NCI-H146 (cell line): Measurements from ENCODE around the gene OR5K1.

Experiments used
- DNase-seq: peaks from one replicate; lab custom pipeline; 2025; lab: John Stamatoyannopoulos, UW

The OR5K1 gene

DNA sequence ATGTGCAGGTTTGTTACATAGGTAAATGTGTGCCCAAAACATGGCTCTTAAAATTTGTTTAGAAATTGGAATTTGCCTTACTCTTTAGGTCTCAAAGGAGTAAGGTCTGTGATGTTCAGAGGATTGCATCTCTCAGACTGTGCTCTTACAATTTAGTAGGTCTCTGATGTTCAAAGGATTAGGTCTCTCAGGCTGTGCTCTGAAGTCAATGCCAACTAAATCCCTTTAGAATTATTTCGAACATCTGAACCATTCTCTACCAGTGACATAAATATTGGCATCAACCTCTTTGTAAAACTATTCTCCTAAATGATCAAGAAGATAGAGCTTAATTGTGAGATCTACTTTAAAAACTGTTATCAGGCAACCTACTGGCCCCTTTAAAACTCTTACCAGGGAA lies at the start of gene OR5K1:
TSS of gene OR5K1 (plus strand) at position 301 of the 400 bp plus-strand sequence. CDS start 6,376 bp downstream, outside the sequence.
- no peak for DNase-seq

DNA sequence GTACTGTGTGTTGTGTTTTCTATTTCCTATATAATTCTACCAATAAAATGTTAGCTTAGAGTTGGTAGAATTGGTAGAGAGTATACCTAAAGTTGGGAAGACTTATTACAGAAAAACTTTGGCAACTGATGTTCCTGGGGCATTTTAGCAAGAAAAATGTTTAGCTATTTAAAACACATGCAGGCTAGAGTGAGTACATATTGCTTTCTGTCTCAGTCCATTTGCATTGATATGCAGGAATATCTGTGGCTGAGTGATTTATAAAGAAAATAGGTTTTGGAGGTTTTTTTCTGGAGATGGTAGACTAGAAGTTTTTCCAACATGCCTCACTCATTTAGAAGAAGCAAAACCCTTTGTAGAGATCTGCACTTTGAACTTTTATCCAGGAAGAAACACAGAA lies 30.4 kb upstream of the OR5K1 start:
- no peak for DNase-seq

DNA sequence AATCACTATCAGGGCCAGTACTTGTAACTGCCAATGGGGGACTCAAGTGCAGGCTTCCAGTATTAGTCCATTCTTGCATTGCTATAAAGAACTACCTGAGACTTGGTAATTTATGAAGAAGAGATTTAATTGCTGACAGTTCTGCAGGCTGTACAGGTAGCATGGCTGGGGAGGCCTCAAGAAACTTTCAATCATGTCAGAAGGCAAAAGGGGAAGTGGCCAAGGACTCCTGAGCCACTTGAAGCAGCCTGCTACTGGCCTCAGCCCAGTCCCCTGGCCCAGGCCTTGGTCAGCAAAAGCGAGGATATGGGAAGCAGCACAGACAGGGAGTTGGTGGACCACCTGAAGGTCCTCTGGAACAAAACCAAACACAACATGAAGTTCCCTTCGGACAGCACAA lies 29.2 kb upstream of the OR5K1 start:
- no peak for DNase-seq

DNA sequence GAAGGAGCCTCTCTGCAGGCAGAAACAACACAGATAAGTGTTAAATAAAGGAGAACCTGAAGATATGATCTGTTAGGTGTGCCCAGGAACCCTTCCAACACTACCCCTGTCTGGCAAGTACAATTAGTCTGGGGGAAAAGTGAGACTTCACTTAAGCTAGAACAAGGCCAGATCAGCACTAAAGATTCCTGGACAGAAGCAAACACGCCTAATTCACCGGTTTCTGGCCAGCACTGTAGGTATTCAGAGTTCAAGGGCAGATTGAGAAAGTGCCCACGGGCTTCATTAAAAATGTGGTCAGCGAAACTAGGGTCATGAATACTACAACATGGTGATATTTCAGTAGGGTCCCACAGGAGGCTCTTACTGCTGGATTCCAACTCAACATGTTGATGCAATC lies 28.6 kb upstream of the OR5K1 start:
- DNase-seq = no peak

DNA sequence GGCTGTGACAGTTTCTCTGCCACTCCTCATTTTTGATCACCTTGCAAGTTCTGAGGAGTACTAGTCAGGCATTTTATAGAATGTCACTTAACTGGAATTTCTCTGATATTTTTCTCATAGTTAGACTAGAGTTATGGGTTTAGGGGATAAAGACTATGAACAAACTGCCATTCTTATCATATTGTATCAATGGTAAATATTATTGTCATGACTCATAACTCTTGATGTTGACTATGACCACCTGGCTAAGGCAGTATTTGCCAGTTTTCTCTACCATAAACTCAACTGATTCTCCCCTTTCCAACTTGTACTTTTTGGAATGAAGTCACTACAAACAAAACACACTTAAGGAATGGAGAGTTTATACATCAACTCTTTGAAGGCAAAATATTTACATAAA lies 22.7 kb upstream of the OR5K1 start:
- no peak for DNase-seq

DNA sequence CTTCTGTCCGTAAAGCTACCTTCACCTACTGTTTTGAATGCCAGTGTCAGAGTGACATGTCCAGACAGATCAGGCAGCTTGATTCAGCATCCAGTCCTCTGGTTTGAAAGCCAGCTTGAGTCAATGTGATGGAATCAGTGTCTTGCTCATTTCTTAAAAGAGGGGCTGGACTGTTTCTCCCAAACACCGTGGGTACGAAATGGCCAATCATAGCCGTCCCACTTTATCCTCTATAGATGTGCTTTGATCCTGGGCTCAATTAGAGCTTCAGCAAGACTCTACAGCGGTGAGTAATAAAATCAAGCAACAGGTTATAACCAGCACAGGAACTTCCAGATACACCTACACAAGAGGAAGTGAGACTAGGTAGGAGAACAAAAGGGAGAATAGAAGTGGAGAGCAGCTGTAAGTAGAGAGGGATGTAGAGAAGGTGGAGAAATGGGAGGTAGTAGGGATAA lies 17.0 kb upstream of the OR5K1 start:
- no peak for DNase-seq

DNA sequence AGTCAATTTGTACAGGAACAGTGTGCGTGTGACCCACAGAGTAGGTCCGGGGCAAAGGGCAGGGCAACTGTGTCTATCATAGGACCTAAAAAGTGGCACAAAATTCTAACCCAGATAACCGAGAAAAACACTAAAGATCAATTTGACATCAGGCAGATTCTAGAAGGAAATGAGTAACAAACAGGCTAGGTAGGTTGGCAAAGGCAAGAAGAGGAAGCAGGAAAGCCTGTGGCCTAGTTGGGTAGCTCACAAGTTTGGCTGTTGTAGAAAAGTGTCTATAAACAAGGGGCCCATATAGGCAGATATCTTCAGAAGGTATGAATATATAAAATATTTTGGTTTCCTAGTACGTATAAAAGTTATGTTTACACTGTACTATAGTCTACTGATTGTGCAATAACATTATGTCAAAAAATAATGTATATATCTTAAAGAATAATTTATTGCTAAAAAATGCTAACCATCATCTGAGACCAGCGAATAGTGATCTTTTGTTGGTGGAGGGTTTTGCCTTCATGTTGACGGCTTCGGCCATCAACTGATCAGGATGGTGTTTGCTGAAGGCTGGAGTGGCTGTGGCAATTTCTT lies 13.3 kb upstream of the OR5K1 start:
- no peak for DNase-seq

DNA sequence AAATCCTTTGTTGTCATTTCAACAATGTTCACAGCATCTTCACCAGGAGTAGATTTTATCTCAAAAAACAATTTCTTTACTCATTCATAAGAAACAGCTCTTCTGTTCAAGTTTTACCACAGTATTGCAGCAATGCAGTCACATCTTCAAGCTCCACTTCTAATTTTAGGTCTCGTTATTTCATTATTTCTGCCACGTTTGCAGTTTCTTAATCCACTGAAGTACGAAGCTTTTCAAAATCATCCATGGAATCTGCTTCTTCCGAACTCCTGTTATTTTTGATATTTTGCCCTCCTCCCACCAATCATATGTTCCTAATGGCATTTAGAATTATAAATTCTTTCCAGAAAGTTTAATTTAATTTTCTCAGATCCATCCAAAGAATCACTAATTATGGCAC lies 12.6 kb upstream of the OR5K1 start:
- no peak for DNase-seq

DNA sequence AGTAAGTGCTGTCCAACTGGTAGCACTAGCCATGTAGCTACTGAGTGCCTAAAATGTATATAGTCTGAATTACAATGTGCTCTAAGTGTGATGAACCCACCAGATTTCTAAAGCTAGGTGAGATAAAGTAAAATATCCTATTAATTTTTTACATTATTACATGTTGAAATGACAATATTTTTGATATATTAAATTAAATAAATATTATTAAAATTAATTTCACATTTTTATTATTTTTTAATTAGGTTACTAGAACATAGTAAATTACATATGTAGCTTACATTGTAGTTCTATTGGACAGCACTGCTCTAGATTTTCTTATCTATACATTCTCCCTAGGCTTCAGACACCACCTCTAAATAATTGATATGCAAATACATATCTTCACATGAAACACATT lies 9.2 kb upstream of the OR5K1 start:
- no peak for DNase-seq

DNA sequence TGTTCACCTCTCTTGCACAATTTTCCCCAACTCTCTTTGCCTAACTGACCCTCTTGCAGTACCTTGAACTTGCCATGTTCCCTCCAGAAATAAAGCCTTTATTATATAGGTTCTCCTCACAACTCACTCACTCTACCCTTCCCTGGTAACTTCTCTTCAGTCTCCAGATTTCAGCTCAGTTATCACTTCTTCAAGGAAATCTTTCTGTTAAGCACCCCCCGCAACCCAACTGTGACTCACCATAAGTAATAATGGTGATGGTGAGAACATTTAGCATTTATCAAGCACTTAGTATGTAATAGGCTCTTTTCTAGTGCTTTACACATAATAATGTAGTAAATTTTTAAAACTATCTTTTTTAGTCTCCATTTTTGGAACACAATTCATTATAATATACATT lies 8.1 kb upstream of the OR5K1 start:
- no peak for DNase-seq

DNA sequence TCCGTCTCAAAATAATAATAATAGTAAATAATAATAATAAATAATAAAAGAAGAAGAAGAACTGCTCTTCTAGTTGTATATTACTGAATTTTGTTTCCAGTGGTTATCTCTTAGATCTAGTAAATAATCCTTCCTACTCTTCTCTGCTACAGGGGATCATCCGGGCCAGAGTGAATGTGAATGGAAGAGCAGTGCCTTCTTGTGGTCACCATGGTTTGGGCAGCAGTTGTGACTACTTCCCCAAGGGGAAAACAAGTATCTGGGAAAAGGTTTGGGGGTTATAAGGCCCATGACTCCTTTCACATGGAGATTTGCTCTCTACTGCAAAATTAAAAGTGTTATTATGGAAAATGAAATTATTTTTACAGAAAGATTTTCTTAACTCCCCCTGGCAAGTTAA lies 5.5 kb upstream of the OR5K1 start:
- DNase-seq = no peak

DNA sequence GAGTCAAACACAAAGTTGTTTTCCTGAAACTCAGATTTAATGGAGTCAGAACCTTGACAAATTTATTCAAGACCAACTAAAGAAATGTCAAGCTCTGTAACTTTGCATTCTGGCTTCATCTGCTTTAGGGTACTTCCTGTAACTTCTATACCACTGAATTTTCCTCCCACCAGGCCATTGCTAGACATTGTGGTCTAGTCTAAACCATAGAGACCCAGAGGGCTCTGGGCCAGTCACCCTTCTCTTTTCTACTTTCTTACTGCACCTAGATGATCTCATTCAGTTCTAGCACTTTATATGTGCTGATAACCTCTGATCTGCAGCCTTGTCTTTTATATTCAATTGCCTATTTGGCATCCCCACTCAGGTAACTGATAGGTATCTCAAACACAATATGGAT lies 2.8 kb upstream of the OR5K1 start:
- DNase-seq = no peak

DNA sequence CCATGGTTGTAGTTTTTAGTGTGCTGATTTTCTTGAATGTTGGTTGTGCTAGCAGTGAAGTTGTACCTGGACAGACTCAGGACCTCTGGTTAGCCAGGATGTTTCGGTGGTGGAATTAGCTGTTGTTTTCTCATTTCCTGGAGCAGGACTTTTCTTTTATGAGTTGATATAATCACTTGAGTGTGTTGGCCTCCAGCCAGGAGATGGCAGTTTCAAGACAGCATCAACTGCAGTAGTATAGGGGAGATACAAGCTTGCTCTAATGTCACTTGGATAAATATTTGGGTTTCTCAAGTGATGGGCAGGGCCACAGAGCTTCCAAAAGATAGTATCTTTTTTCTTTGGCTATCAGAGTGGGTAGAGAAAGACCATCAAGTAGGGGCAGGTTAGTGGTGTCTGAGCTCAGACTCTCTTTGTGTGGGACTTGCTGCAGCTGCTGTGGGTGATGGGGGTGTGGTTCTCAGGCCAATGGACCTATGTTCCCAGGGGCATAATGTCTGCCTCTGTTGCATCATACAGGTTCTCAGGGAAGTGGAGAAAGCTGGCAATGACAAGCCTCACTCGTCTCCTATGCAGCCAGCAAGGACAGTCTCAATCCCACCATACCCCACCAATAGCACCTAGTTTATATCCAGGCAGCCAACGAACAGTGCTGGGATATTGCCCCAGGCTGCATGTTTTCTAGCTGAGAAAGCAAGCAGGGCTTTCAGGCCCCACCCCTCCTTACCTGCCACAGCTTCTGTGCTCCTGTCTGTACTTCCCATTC lies 19.9 kb downstream of the OR5K1 start:
- no peak for DNase-seq

DNA sequence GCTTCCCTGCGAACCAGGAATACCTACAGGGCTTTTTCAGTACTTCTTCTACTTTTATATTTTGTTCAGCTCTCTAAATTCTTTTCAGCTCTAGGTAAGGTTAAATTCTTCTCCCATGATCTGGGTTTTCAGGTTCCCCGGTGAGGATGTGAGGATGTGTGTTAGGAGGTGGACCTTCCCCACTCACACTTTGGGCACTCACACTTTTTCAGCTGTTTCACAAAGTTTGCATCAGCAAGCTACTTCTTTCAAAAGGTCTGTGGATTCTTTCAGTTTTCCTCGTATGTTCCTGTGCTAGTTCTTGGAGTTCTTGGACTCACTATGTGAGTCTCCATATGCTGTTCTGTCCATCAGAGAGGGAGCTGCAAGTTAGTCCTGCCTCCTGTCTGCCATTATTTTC lies 20.6 kb downstream of the OR5K1 start:
- DNase-seq = no peak

DNA sequence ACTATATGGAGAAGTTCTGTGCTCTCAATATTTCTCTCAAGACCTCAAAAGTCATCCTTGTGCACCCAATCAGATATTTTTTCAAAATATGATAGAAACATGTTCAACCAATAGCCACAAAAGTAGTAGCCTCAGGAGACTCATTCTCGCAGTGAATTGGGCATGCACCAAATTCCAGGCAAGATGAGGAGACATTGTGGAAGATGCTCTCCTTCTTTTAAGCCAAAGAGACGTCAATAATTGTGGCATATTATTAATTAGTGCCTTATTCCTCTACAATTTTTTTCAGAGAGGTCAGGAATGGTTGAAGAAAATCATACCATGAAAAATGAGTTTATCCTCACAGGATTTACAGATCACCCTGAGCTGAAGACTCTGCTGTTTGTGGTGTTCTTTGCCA lies 34.4 kb downstream of the OR5K1 start, which contains the start of gene OR5K2:
TSS of gene OR5K2 (plus strand) at position 301 of the 400 bp plus-strand sequence. CDS start at position 301, 0 bp downstream.
- DNase-seq = no peak

DNA sequence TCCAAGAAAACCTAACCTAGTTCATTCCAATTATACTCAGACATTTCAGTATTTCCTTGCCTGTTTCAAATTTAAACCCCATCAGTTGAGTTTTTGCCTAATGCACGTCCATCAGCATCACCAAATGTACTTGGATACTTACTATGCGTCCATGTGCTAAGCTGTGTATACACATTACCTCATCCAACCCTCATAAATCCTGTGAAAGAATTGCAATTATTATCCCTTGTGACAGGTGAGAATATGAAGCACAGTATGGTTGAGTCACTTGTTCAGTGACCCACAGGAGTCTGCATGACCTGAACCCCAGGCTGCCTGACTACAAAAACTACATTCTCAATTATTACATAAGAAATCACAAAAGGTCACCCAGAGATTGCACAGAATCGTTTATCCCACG lies 37.0 kb downstream of the OR5K1 start:
- DNase-seq = no peak

DNA sequence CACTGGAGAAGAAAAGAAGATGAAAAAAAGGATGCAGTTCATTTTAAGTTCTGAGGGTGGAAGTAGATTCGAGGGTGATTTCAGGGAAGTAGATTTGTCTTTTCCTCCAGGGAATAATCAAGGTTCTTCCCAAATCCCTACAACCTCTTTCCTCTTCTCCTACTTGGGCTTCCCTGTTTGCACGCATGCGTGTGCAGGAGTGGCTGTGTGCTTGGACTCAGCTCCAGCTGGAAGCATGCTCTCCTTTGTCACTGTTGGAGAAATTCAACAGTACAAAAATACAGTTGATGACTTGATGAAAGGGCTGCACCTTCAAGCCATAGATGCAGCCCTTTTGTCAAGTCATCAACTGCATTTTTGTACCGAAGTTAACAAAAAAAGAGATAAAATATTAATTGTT lies 38.3 kb downstream of the OR5K1 start:
- no peak for DNase-seq

DNA sequence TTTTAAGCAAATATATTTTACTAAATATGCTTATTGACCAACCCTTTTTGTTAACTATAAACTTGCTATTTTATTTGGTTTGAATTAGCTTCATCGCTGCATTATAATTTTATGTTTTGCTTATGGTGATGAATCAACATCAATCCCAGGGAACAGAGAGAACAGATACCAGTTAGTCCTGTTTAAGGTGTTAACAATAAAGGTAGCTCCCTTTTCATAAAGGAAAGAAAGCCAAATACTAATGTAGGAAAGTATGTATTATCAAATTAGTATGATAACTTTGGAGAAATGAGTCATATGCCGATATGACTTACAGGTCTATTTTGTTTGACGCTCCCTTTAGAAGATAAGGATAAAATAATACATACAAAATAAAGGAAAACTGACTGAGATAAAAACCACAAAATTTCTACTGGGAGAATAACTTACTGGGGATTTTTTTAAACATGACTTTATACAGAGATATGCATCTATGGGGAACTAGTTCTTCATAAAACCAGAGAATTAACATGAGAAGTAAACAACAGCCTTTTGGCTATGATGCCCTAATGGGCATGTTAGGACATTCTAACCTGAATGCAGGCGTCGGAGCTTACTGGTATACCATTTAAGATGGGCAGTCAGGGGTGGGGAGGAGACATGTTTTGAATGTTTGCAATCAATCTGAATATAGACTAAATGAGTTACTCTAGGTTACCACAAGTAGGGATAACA lies 39.0 kb downstream of the OR5K1 start:
- no peak for DNase-seq

DNA sequence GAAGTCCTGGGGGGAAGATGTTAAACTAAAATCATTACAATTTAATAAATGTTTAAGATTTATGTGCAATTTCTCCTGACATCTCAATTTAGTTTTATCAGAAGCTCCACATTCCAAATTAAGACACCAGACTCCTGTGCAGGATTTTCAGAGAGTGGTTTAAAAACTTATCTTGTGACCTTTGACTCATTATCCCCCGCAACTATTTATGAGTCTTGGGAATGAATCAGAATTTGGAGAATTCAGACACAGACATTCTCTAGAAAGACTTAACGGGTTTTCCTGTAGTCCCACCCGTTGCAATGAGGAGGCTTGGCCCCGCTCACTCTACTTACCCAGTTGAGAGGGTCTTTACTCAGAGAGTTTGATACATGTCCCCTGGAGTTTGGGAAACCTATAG lies 41.5 kb downstream of the OR5K1 start:
- no peak for DNase-seq

DNA sequence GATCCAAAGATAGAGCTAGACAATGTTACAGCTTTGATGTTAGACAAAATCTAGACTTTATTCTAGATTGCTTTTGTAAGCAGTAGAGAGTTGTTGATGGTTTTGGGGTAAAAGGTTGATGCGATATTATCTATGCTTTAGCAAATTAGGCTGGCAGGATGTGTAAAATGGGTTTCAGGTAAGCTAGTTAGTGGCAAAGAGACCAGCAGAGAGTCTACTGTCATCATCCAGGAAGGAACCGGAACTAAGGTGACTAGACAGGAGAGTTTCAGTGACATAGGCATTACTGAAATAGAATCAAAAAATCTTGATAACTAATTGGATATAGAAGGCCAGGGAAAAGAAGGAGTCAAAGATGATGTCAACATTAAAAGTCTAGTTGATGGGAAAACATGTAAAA lies 45.6 kb downstream of the OR5K1 start:
- no peak for DNase-seq

DNA sequence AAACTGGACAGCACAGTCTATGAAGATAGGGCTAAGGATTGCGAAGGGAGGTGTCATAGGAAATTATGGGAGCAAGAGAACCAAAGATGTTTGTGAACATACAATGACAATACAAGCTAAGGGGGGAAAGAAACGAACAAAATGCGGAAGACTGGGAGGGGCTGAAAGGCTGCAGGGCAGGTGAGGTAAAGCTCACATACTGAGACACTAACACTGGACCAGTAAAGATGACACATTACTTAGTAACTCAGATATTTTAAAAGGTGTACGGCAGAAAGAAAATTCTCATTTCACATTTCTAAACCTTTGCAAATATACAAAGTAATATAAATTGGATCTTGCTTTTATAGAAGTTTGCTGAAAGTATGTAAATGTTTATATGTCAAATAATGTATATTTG lies 49.6 kb downstream of the OR5K1 start:
- no peak for DNase-seq

DNA sequence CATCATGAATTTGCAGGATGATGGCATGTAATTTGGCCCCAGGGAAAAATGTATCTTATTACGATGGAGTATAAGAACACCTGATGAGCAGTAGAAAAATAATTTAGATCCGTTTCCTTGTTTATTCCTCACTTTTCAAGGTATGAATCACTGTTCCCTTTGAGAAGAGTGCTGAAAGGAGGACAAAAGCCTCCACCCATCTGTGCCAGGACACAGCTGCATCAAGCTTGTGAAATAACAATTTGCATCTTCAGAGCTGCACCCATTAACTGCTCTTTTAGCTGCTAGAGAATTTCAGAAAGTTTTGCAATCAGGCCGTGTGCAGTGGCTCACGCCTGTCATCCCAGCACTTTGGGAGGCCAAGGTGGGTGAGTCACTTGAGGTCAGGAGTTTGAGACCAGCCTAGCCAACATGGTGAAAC lies 50.1 kb downstream of the OR5K1 start:
- DNase-seq = no peak

DNA sequence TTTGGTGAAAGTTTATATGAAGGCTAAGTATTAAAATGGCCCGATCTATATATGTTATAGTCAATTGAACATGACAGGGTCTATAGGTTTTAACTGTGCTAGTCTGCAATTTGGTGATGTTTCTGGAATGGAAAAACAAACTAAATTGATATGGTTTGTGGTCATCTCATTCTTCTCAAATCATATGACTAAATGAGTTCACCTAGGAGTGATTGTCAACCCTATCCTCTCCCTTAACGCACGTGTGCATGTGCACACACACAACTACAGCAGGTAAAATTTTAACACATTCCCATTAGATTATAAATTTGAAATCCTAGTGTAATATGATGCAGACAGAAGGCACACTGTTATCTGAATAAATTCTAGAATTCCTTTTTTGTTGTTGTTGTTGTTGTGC lies 50.7 kb downstream of the OR5K1 start:
- DNase-seq = no peak
